Measurements from ENCODE around the gene SCNN1A. TPM values are rescaled to one million over a fixed set of nuclear protein-coding genes. Genes with fewer than 3 reads are reported as not detected.

SCNN1A gene
- total RNA-seq, 6 experiments from 2014 or later, result 0.18 TPM; not detected in 5

DNA sequence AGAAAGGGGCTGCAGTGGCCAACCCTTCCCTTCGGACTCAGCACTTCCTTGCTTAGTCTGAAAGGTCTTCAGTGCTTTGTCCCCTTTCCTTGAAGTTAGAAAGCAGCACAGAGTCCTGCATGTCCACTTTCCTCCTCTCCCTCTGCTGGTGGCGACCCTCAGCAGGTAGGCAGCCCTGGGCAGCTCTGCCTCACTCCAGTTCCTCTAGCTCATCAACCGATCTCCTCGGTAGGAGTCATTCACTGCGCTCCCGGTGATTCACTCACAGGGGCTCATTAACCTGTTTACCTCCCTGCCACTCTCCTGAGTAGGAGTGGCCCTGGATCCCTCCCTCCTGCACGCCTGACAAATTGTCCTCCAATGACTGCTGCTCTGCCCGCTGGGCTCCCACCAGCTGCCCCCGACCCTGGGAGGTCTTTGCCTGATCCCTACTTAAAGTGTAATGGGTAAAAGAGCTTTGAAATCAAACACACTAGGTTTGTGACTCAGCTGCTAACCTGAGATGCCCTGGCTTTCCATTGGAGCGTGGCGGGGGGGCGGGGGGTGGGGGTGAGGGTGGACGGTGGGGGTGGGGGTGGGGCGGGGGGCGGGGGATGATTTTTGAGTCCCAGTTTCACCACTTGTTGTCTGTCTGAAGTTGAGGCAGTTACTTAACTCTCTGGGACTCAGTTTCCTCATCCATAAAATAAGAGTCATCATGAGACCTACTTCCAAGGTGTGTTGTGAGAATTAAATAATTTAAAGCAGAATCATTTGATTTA lies 4.2 kb downstream of the SCNN1A start:
- TF ChIP-seq, protein P1, sequence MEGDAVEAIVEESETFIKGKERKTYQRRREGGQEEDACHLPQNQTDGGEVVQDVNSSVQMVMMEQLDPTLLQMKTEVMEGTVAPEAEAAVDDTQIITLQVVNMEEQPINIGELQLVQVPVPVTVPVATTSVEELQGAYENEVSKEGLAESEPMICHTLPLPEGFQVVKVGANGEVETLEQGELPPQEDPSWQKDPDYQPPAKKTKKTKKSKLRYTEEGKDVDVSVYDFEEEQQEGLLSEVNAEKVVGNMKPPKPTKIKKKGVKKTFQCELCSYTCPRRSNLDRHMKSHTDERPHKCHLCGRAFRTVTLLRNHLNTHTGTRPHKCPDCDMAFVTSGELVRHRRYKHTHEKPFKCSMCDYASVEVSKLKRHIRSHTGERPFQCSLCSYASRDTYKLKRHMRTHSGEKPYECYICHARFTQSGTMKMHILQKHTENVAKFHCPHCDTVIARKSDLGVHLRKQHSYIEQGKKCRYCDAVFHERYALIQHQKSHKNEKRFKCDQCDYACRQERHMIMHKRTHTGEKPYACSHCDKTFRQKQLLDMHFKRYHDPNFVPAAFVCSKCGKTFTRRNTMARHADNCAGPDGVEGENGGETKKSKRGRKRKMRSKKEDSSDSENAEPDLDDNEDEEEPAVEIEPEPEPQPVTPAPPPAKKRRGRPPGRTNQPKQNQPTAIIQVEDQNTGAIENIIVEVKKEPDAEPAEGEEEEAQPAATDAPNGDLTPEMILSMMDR (IDR thresholded peaks at IDR 0.05), result peak; percentile 64; the same call in 1 of the 2 replicates
- peak overlapping the region; percentile 67 for H3K4me3 Mint-ChIP-seq
- H3K36me3 Mint-ChIP-seq (ENCODE audit: low read depth), result no peaks in the 10 kb centered on the region

DNA sequence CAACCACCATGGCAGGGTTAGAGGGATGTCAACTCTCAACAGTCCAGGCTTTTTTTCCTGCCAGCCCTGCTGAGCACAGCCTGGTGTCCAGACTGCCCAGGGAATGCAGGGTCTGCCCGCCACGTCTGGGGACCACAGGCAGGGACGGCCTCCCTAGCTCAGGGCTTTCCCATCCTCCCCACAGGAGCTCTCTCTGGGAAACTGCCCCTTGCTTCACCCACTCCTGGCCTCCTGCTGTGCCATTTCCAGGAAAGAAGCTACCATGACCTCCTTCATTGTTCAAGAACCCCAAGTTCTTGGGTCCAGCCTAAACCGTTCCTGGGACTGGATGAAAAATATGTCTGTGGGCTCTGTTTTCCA lies 4.8 kb downstream of the SCNN1A start:
- DNase-seq, result no peak
- TF ChIP-seq, protein P1 (IDR thresholded peaks at IDR 0.05), result no peak
- peaks cover 41% of the 10 kb centered on the region for H3K4me1 Mint-ChIP-seq (ENCODE audit: low read depth)
- H3K9me3 Mint-ChIP-seq, result no peaks in the 10 kb centered on the region
- H3K27me3 Mint-ChIP-seq (ENCODE audit: insufficient read depth), result no peaks in the 10 kb centered on the region; the same call in 1 of the 2 replicates
- peak overlapping the region; percentile 84 for H3K27ac Mint-ChIP-seq
- H3K36me3 Mint-ChIP-seq (ENCODE audit: low read depth), result no peaks in the 10 kb centered on the region
- no peak overlapping the region; the same call in 1 of the 2 replicates for H3K4me3 Mint-ChIP-seq

More for the DNA sequence above, 4.2 kb downstream of the SCNN1A start:
- H3K27ac Mint-ChIP-seq, result peak overlapping the region; percentile 84
- peak; percentile 81 for DNase-seq
- H3K27me3 Mint-ChIP-seq (ENCODE audit: insufficient read depth), result no peaks in the 10 kb centered on the region; the same call in none of the 2 replicates
- H3K9me3 Mint-ChIP-seq, result no peaks in the 10 kb centered on the region
- peaks cover 47% of the 10 kb centered on the region for H3K4me1 Mint-ChIP-seq (ENCODE audit: low read depth)

DNA sequence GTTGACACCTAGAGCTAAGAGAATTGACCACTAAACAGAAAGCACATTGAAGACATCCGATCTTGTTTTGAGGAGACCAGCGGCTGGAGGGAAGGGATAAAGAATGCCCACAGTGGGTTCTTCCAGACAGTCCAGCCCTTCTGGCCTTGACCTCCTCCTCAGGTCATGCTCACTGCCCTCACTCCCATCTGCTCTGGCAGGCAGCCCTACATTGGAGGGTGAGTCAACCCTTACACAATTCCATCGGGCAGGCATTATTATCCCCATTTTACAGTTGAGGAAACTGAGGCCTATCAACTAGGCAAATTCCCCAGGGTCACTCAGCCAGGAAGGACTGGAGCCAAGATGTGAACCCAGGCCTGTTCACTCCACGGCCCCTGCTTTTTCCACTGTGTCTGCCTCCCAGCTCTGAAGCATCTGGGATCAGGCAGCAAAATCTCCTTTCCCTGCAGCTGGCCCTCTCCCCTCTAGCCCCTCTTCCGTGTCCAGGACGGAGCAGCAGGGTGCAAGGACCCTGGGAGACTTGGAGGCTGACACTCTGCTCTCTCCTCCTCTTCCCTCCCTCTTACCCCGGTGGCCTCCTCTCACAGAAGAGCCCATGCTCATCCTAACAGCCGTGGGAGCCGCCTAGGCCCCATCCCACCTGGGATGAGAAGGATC lies 5.3 kb downstream of the SCNN1A start:
- TF ChIP-seq, protein P1 (IDR thresholded peaks at IDR 0.05), result no peak
- DNase-seq, result no peak
- no peak overlapping the region for H3K27ac Mint-ChIP-seq
- peaks cover 40% of the 10 kb centered on the region for H3K4me1 Mint-ChIP-seq (ENCODE audit: low read depth)
- H3K27me3 Mint-ChIP-seq (ENCODE audit: insufficient read depth), result no peaks in the 10 kb centered on the region; the same call in 1 of the 2 replicates
- H3K9me3 Mint-ChIP-seq, result no peaks in the 10 kb centered on the region
- H3K36me3 Mint-ChIP-seq (ENCODE audit: low read depth), result no peaks in the 10 kb centered on the region
- H3K4me3 Mint-ChIP-seq, result no peak overlapping the region

DNA sequence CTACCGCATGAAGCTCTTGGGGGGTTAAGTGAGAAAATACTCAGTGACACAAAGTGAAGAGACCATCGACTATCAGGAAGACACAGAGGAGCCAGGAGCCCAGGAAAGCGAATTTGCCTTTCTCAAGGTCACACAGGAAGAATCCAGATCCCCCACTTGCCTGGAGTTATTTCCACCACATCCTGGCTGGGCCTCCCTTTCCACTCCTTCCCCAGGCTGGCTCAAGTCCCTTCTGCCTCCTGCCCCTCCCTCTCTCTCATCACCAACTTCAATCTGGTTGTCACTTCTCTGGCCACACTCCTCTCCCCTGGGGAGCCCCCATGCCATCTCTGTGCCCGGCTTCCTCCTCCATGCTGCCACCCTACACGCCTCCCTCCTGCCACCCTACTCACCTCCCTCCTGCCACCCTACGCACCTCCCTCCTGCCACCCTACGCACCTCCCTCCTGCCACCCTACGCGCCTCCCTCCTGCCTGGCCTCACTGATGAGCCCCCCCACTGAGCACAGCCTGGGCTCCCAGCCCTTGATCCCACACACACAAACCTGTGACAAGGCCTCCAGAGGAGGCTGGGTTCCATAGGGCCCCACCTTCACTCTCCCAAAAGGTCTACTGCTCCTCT lies 6.3 kb downstream of the SCNN1A start:
- no peak overlapping the region for H3K27ac Mint-ChIP-seq
- H3K4me3 Mint-ChIP-seq, result no peak overlapping the region
- peaks cover 40% of the 10 kb centered on the region for H3K4me1 Mint-ChIP-seq (ENCODE audit: low read depth)

More for the DNA sequence above, 6.3 kb downstream of the SCNN1A start:
- DNase-seq, result no peak
- no peaks in the 10 kb centered on the region; the same call in 1 of the 2 replicates for H3K27me3 Mint-ChIP-seq (ENCODE audit: insufficient read depth)
- TF ChIP-seq, protein P1 (IDR thresholded peaks at IDR 0.05), result no peak
- no peaks in the 10 kb centered on the region for H3K36me3 Mint-ChIP-seq (ENCODE audit: low read depth)
- no peaks in the 10 kb centered on the region for H3K9me3 Mint-ChIP-seq

Measured in HFFc6 (cell line).